Astrocyte (in vitro differentiated cells and primary cell): ENCODE measurements around the gene HYDIN. TPM values are rescaled to one million over a fixed set of nuclear protein-coding genes. Genes with fewer than 3 reads are reported as not detected.
"Not testable (repeated sequence)": the region's sequence is repeated elsewhere in the genome, so short reads cannot be mapped to it uniquely, and the experiment has no call there.

Experiments used
- DNase-seq: peaks from one replicate; pipeline ENCODE4 v3.0.0-alpha.2; 2010; ENCODE audit warnings: low read depth
- FAIRE-seq: peaks from 2 replicates; lab custom pipeline; 2011; peaks lifted over from hg19 to GRCh38; lab: Jason Lieb, UNC
- H2AFZ ChIP-seq: 2 replicates; pipeline ENCODE4 v1.6.0; 2012; ENCODE audit warnings: low read depth, low read length, inconsistent platforms
- H3K27ac ChIP-seq: 2 replicates; pipeline ENCODE4 v1.5.1; 2011; ENCODE audit warnings: low read depth, low read length, inconsistent platforms
- H3K27me3 ChIP-seq: 2 replicates; pipeline ENCODE4 v1.6.0; 2011; ENCODE audit warnings: low read length, inconsistent platforms; ENCODE audit not compliant: insufficient read depth
- H3K36me3 ChIP-seq: 2 replicates; pipeline ENCODE4 v1.5.1; 2011; ENCODE audit warnings: low read length, inconsistent platforms; ENCODE audit not compliant: insufficient read depth
- H3K4me1 ChIP-seq: 2 replicates; pipeline ENCODE4 v1.5.1; 2011; ENCODE audit warnings: low read length, inconsistent platforms; ENCODE audit not compliant: insufficient read depth
- H3K4me2 ChIP-seq: 2 replicates; pipeline ENCODE4 v1.6.0; 2012; ENCODE audit warnings: low read length, inconsistent platforms
- H3K4me3 ChIP-seq: 2 replicates; pipeline ENCODE4 v1.5.1; 2011; ENCODE audit warnings: low read depth, mild to moderate bottlenecking, low read length, inconsistent platforms; ENCODE audit not compliant: insufficient read depth
- H3K79me2 ChIP-seq: 2 replicates; pipeline ENCODE4 v1.6.0; 2012; ENCODE audit warnings: mild to moderate bottlenecking, low read length, inconsistent platforms; ENCODE audit not compliant: insufficient read depth
- H3K9ac ChIP-seq: 2 replicates; pipeline ENCODE4 v1.6.0; 2012; ENCODE audit warnings: mild to moderate bottlenecking, low read length, inconsistent platforms
- H3K9me3 ChIP-seq: 2 replicates; pipeline ENCODE4 v1.5.1; 2012; ENCODE audit warnings: low read depth, mild to moderate bottlenecking, low read length, inconsistent platforms; ENCODE audit not compliant: insufficient read depth
- H4K20me1 ChIP-seq: 2 replicates; pipeline ENCODE4 v1.6.0; 2012; ENCODE audit warnings: low read length, inconsistent platforms; ENCODE audit not compliant: insufficient read depth
- H3K27ac Mint-ChIP-seq: one replicate; pipeline ENCODE4 v1.8.0; 2021; ENCODE audit warnings: mild to moderate bottlenecking, mixed read lengths; ENCODE audit not compliant: unreplicated experiment
- H3K27me3 Mint-ChIP-seq: one replicate; pipeline ENCODE4 v1.8.0; 2021; ENCODE audit warnings: low read depth, mixed read lengths; ENCODE audit not compliant: unreplicated experiment
- H3K36me3 Mint-ChIP-seq: one replicate; pipeline ENCODE4 v1.8.0; 2021; ENCODE audit warnings: low read depth, mixed read lengths; ENCODE audit not compliant: unreplicated experiment
- H3K4me1 Mint-ChIP-seq: one replicate; pipeline ENCODE4 v1.8.0; 2021; ENCODE audit warnings: low read depth, mixed read lengths; ENCODE audit not compliant: unreplicated experiment
- H3K4me3 Mint-ChIP-seq: one replicate; pipeline ENCODE4 v1.8.0; 2021; ENCODE audit warnings: mild to moderate bottlenecking, moderate library complexity, mixed read lengths; ENCODE audit not compliant: unreplicated experiment
- H3K9me3 Mint-ChIP-seq: one replicate; pipeline ENCODE4 v1.8.0; 2021; ENCODE audit warnings: mild to moderate bottlenecking, mixed read lengths; ENCODE audit not compliant: unreplicated experiment
- total RNA-seq: library from RNA; stranded (reverse); gene quantifications from 2 replicates; pipeline ENCODE4 v1.2.1, GENCODE V29; 2021

HYDIN gene
- total RNA-seq, 1 donor from 2014 or later = 1.4 TPM

- not testable (repeated sequence) for H3K27me3 ChIP-seq, H3K4me3 Mint-ChIP-seq, H3K27me3 Mint-ChIP-seq, H3K36me3 ChIP-seq, H3K9me3 ChIP-seq, H3K4me1 ChIP-seq, H4K20me1 ChIP-seq, FAIRE-seq, H3K27ac ChIP-seq, H3K9me3 Mint-ChIP-seq, H3K9ac ChIP-seq, H2AFZ ChIP-seq, H3K36me3 Mint-ChIP-seq, H3K27ac Mint-ChIP-seq, H3K4me2 ChIP-seq, H3K4me1 Mint-ChIP-seq, H3K79me2 ChIP-seq, H3K4me3 ChIP-seq, DNase-seq
Measured at GRCh38 chr16:70920661-70921060, 309.9 kb downstream of the HYDIN start.

GRCh38 chr16:70888208-70888607 lies 342.3 kb downstream of the HYDIN start:
- not testable (repeated sequence) for H3K4me1 Mint-ChIP-seq, H3K9me3 ChIP-seq, H3K27me3 ChIP-seq, H3K27me3 Mint-ChIP-seq, H3K27ac ChIP-seq, H3K4me2 ChIP-seq, H3K4me3 Mint-ChIP-seq, H3K9ac ChIP-seq, H3K27ac Mint-ChIP-seq, H2AFZ ChIP-seq, H3K79me2 ChIP-seq, H3K9me3 Mint-ChIP-seq, H3K36me3 ChIP-seq, H3K4me1 ChIP-seq, H3K4me3 ChIP-seq, H4K20me1 ChIP-seq, H3K36me3 Mint-ChIP-seq, FAIRE-seq, DNase-seq

GRCh38 chr16:70884652-70885051 lies 345.9 kb downstream of the HYDIN start:
- not testable (repeated sequence) for DNase-seq, H4K20me1 ChIP-seq, H3K36me3 ChIP-seq, H3K79me2 ChIP-seq, H3K4me2 ChIP-seq, H3K27ac ChIP-seq, H3K36me3 Mint-ChIP-seq, H3K27ac Mint-ChIP-seq, FAIRE-seq, H3K9ac ChIP-seq, H3K4me1 ChIP-seq, H3K4me3 Mint-ChIP-seq, H3K4me1 Mint-ChIP-seq, H3K27me3 ChIP-seq, H3K4me3 ChIP-seq, H3K27me3 Mint-ChIP-seq, H3K9me3 Mint-ChIP-seq, H2AFZ ChIP-seq, H3K9me3 ChIP-seq

- not testable (repeated sequence) for H3K4me2 ChIP-seq, H3K4me1 ChIP-seq, H3K9ac ChIP-seq, H3K36me3 Mint-ChIP-seq, H3K36me3 ChIP-seq, H3K4me1 Mint-ChIP-seq, H3K27me3 Mint-ChIP-seq, H3K4me3 ChIP-seq, H3K27ac Mint-ChIP-seq, H3K79me2 ChIP-seq, H3K9me3 ChIP-seq, H2AFZ ChIP-seq, DNase-seq, H3K9me3 Mint-ChIP-seq, FAIRE-seq, H3K27me3 ChIP-seq, H3K4me3 Mint-ChIP-seq, H4K20me1 ChIP-seq, H3K27ac ChIP-seq
Measured at GRCh38 chr16:70882311-70882710, 348.2 kb downstream of the HYDIN start.

GRCh38 chr16:70877895-70878294 lies 352.6 kb downstream of the HYDIN start:
- not testable (repeated sequence) for H3K4me3 ChIP-seq, H3K36me3 ChIP-seq, H3K27ac Mint-ChIP-seq, H3K9me3 Mint-ChIP-seq, H3K9me3 ChIP-seq, H3K79me2 ChIP-seq, FAIRE-seq, DNase-seq, H3K4me1 Mint-ChIP-seq, H3K27ac ChIP-seq, H4K20me1 ChIP-seq, H3K4me3 Mint-ChIP-seq, H3K4me1 ChIP-seq, H3K36me3 Mint-ChIP-seq, H3K27me3 Mint-ChIP-seq, H3K27me3 ChIP-seq, H2AFZ ChIP-seq, H3K9ac ChIP-seq, H3K4me2 ChIP-seq

- not testable (repeated sequence) for H3K4me2 ChIP-seq, DNase-seq, H3K9me3 Mint-ChIP-seq, H3K36me3 ChIP-seq, H3K79me2 ChIP-seq, H2AFZ ChIP-seq, H3K27me3 Mint-ChIP-seq, H3K9me3 ChIP-seq, H3K36me3 Mint-ChIP-seq, H3K27me3 ChIP-seq, H3K27ac Mint-ChIP-seq, FAIRE-seq, H3K4me1 ChIP-seq, H3K4me3 Mint-ChIP-seq, H3K9ac ChIP-seq, H3K4me3 ChIP-seq, H3K27ac ChIP-seq, H3K4me1 Mint-ChIP-seq, H4K20me1 ChIP-seq
Measured at GRCh38 chr16:70876442-70876841, 354.1 kb downstream of the HYDIN start.
